ENCODE data around the gene FHIT. TPM values are rescaled to one million over a fixed set of nuclear protein-coding genes. Genes with fewer than 3 reads are reported as not detected.

The FHIT gene
- total RNA-seq, 4 donors from 2014 or later, result 7.5 to 20.1 (median 13.5) TPM

- DNase-seq, result no peak
- Histone ChIP-seq H3K27ac (no peak overlapping the region), H3K27me3 (no peaks in the 10 kb centered on the region), H3K9me3 (no peaks in the 10 kb centered on the region), H3K4me3 (no peak overlapping the region), H3K4me1 (no peaks in the 10 kb centered on the region), H3K36me3 (no peaks in the 10 kb centered on the region)
- in situ Hi-C loops (cut with MboI; ENCODE audit: low pct_ligation_motif_present in 1 of 4, low pct_unique_long_range_greater_than_20kb in 1 of 4, low sequenced_read_pairs in 3 of 4), result no loop called here
- WGBS, 2 donors (ENCODE audit: low coverage in 1 of 2), result 85 to 90% methylated on average over 1 of the region's 1 CpG
- TF ChIP-seq EP300 (IDR thresholded peaks at IDR 0.05; ENCODE audit: low read depth), result no peak
- intact Hi-C loops (cut with DNase I; ENCODE audit: low total_unique reads), result no loop called here
These were observed 1364.5 kb downstream of the FHIT start for GRCh38 chr3:59886790-59887189.

DNA sequence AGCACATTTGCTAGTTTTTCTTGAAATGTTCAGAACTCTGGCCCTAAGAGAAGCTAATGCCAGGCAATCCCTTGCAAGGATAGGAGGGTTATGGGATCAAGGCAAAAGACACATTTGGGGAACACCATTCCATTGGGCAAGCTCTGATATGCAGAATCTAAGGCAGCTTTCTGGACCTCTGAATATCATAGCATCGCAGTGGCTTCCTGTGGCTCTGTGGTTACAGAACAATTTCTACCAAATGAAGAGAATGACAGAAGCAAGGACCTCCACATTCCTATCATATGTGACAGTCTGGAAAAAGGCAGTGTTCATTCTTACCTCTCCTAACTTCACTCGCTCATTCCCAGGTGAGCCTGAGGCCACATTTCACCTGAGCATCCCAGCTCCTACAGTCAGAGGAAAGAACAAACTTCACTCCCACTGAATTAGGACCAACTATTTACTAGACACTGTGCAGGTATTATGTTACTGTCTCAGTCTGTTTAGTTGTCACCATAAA is 1365.3 kb downstream of the FHIT start:
- in situ Hi-C loops (cut with MboI; ENCODE audit: low pct_ligation_motif_present in 1 of 4, low pct_unique_long_range_greater_than_20kb in 1 of 4, low sequenced_read_pairs in 3 of 4), result no loop called here
- H3K27ac ChIP-seq, result no peak overlapping the region
- H3K27me3 ChIP-seq, result no peaks in the 10 kb centered on the region
- no peaks in the 10 kb centered on the region for H3K9me3 ChIP-seq
- H3K4me3 ChIP-seq, result no peak overlapping the region
- H3K36me3 ChIP-seq, result no peaks in the 10 kb centered on the region
- H3K4me1 ChIP-seq, result no peaks in the 10 kb centered on the region
- WGBS, 2 donors (ENCODE audit: low coverage in 1 of 2), result 85% methylated on average over 2 of the region's 2 CpGs; no CpG with 5 or more reads in 1 of the 2 donors
- TF ChIP-seq EP300 (IDR thresholded peaks at IDR 0.05; ENCODE audit: low read depth) (no peak), POLR2A (IDR thresholded peaks at IDR 0.05) (no peak), POLR2AphosphoS5 (IDR thresholded peaks at IDR 0.05) (no peak)
- TF ChIP-seq, protein P1, sequence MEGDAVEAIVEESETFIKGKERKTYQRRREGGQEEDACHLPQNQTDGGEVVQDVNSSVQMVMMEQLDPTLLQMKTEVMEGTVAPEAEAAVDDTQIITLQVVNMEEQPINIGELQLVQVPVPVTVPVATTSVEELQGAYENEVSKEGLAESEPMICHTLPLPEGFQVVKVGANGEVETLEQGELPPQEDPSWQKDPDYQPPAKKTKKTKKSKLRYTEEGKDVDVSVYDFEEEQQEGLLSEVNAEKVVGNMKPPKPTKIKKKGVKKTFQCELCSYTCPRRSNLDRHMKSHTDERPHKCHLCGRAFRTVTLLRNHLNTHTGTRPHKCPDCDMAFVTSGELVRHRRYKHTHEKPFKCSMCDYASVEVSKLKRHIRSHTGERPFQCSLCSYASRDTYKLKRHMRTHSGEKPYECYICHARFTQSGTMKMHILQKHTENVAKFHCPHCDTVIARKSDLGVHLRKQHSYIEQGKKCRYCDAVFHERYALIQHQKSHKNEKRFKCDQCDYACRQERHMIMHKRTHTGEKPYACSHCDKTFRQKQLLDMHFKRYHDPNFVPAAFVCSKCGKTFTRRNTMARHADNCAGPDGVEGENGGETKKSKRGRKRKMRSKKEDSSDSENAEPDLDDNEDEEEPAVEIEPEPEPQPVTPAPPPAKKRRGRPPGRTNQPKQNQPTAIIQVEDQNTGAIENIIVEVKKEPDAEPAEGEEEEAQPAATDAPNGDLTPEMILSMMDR (IDR thresholded peaks at IDR 0.05), result no peak
- no peak for DNase-seq
- intact Hi-C loops (cut with DNase I; ENCODE audit: low total_unique reads), result no loop called here

DNA sequence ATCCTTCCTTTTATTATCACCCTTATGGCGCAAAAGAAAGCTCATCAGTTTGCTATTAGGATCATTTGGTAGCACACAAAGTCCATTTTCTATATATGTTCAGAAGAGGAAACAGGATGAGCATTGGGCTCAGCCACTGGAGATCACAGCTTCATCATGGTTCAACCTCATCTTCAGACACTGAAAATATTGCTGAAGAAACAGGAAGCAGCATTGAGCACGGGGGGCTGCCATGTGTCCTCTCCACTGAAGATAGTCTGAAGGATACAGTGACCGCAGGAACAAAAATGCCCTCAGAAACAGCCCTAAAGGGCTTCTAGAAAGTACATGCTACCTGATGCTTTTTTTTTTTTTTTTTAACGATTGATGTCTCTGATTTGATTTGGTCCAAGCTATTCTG is 1366.2 kb downstream of the FHIT start:
- TF ChIP-seq POLR2AphosphoS5 (IDR thresholded peaks at IDR 0.05) (no peak), EP300 (IDR thresholded peaks at IDR 0.05; ENCODE audit: low read depth) (no peak)
- intact Hi-C loops (cut with DNase I; ENCODE audit: low total_unique reads), result no loop called here
- no peak for DNase-seq
- no peaks in the 10 kb centered on the region for H3K27me3 ChIP-seq
- WGBS, 2 donors (ENCODE audit: low coverage in 1 of 2), result 89 to 95% methylated on average over 4 of the region's 4 CpGs
- H3K4me3 ChIP-seq, result no peak overlapping the region
- in situ Hi-C loops (cut with MboI; ENCODE audit: low pct_ligation_motif_present in 1 of 4, low pct_unique_long_range_greater_than_20kb in 1 of 4, low sequenced_read_pairs in 3 of 4), result no loop called here
- no peaks in the 10 kb centered on the region for H3K9me3 ChIP-seq
- H3K36me3 ChIP-seq, result no peaks in the 10 kb centered on the region
- no peak overlapping the region for H3K27ac ChIP-seq
- no peaks in the 10 kb centered on the region for H3K4me1 ChIP-seq

GRCh38 chr3:59884409-59884808 is 1366.8 kb downstream of the FHIT start:
- no peak for DNase-seq
- intact Hi-C loops (cut with DNase I; ENCODE audit: low total_unique reads) (no loop called here), in situ Hi-C loops (cut with MboI; ENCODE audit: low pct_ligation_motif_present in 1 of 4, low pct_unique_long_range_greater_than_20kb in 1 of 4, low sequenced_read_pairs in 3 of 4) (no loop called here)
- Histone ChIP-seq H3K4me1 (no peaks in the 10 kb centered on the region), H3K36me3 (no peaks in the 10 kb centered on the region), H3K4me3 (no peak overlapping the region), H3K27ac (no peak overlapping the region), H3K27me3 (no peaks in the 10 kb centered on the region), H3K9me3 (no peaks in the 10 kb centered on the region)
- TF ChIP-seq EP300 (IDR thresholded peaks at IDR 0.05; ENCODE audit: low read depth) (no peak), POLR2A (IDR thresholded peaks at IDR 0.05) (no peak), POLR2AphosphoS5 (IDR thresholded peaks at IDR 0.05) (no peak)
- TF ChIP-seq, protein P1 (IDR thresholded peaks at IDR 0.05), result no peak
- 73 to 76% methylated on average over 2 of the region's 2 CpGs for WGBS, 2 donors (ENCODE audit: low coverage in 1 of 2)

GRCh38 chr3:59882746-59883145 is 1368.5 kb downstream of the FHIT start:
- TF ChIP-seq, protein P1 (IDR thresholded peaks at IDR 0.05), result no peak
- TF ChIP-seq POLR2A (IDR thresholded peaks at IDR 0.05) (no peak), POLR2AphosphoS5 (IDR thresholded peaks at IDR 0.05) (no peak), EP300 (IDR thresholded peaks at IDR 0.05; ENCODE audit: low read depth) (no peak)
- H3K27ac ChIP-seq, result no peak overlapping the region
- H3K4me1 ChIP-seq, result no peaks in the 10 kb centered on the region
- WGBS, 2 donors (ENCODE audit: low coverage in 1 of 2), result 79% methylated on average over 2 of the region's 2 CpGs; no CpG with 5 or more reads in 1 of the 2 donors
- no peaks in the 10 kb centered on the region for H3K36me3 ChIP-seq
- in situ Hi-C loops (cut with MboI; ENCODE audit: low pct_ligation_motif_present in 1 of 4, low pct_unique_long_range_greater_than_20kb in 1 of 4, low sequenced_read_pairs in 3 of 4) (no loop called here), intact Hi-C loops (cut with DNase I; ENCODE audit: low total_unique reads) (no loop called here)
- no peak for DNase-seq
- no peaks in the 10 kb centered on the region for H3K27me3 ChIP-seq
- no peaks in the 10 kb centered on the region for H3K9me3 ChIP-seq
- H3K4me3 ChIP-seq, result no peak overlapping the region

Data from transverse colon (tissue), 4 donors.